Measurements from ENCODE around the gene DGKH. TPM values are rescaled to one million over a fixed set of nuclear protein-coding genes. Genes with fewer than 3 reads are reported as not detected.

Gene DGKH
- total and polyA plus RNA-seq, 9 of the 15 experiments (the other 6 are each of a cell fraction or from before 2014, with no cell fraction given) = 0.38 to 4.4 (median 3.1) TPM

GRCh38 chr13:42039946-42040729, 8.3 kb upstream of the DGKH start (continued):
- 0 out of 2 replicates have a peak, but pooled peaks have one; percentile 13 for TF ChIP-seq SOX6 (IDR thresholded peaks at IDR 0.05)
- peak; percentile 72 for TF ChIP-seq KDM5B (IDR thresholded peaks at IDR 0.05; ENCODE audit: insufficient replicate concordance, low read depth, low read length)
- no peak for TF ChIP-seq POLR2B (IDR thresholded peaks at IDR 0.05; ENCODE audit: low read depth, partially characterized antibody)
- no peak for TF ChIP-seq ZMIZ1 (IDR thresholded peaks at IDR 0.05; ENCODE audit: low read depth in 2 of 2, low read length in 2 of 2)
- TF ChIP-seq CEBPZ (IDR thresholded peaks at IDR 0.05; ENCODE audit: borderline replicate concordance, low read depth, low read length) = no peak
- no peak for TF ChIP-seq CBFA2T3 (IDR thresholded peaks at IDR 0.05)
- no peak for TF ChIP-seq RFX5 (IDR thresholded peaks at IDR 0.05; ENCODE audit: low read depth, low read length)
- no peak for TF ChIP-seq HNRNPH1 (optimal IDR thresholded peaks at IDR 0.05; ENCODE audit: low read depth, low read length)
- no peak for TF ChIP-seq FIP1L1 (IDR thresholded peaks at IDR 0.05; ENCODE audit: low read depth, low read length, poor library complexity, severe bottlenecking)
- peak; percentile 85 for TF ChIP-seq EGR1 (conservative IDR thresholded peaks at IDR 0.05)
- TF ChIP-seq PKNOX1 (IDR thresholded peaks at IDR 0.05) = no peak
- no peak for TF ChIP-seq KLF16 (IDR thresholded peaks at IDR 0.05)
- no peak for TF ChIP-seq ZNF431 (CRISPR knock-in tag; IDR thresholded peaks at IDR 0.05)
- no peak for TF ChIP-seq SNIP1 (IDR thresholded peaks at IDR 0.05; ENCODE audit: low read depth)
- no peak for TF ChIP-seq ARID3A (IDR thresholded peaks at IDR 0.05; ENCODE audit: borderline replicate concordance, low read depth, low read length)
- no peak for TF ChIP-seq ZNF146 (CRISPR knock-in tag; IDR thresholded peaks at IDR 0.05; ENCODE audit: unreplicated experiment)
- no peak for TF ChIP-seq ZEB2 (IDR thresholded peaks at IDR 0.05)

Measured in K562 (cell line).